SIG-M5 (cell line): Measurements from ENCODE around the gene MYO18B.

ENCODE experiments used
- DNase-seq: peaks from one replicate; lab custom pipeline; 2025; lab: John Stamatoyannopoulos, UW

Gene MYO18B

DNA sequence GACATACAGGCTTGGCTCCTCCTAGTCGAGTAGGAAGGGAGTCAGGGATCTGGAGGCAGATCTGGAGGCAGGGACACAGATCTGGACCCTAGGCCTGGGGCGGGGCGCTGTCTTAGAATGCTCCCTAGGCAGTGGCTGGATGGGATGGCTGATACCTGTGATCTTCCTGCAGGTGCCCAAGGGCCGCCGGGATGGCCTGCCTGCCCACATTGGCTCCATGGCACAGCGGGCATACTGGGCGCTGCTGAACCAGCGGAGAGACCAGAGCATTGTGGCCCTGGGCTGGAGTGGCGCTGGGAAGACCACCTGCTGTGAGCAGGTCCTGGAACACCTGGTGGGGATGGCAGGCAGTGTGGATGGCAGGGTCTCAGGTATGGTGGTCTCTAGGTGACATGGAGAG, 35.4 kb downstream of the MYO18B start:
- no peak for DNase-seq

DNA sequence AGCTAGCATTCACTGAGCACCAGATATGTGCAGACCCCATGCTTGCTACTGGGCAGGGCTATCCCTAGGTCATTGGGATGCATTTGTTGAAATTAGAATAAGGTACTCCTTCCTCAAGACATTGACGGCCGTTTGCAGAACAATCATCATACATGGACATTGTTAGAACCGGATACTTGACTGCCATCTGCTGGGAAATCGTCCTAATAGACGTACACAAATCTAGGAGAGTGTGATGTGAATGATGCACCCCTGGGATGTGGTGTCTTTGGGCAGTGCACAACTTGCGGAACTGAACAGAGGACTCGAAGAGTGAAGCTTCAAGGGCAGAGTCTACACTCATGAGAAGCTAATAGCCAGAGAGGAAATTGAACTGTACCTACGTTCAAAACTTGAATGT, 35.9 kb downstream of the MYO18B start:
- no peak for DNase-seq

DNA sequence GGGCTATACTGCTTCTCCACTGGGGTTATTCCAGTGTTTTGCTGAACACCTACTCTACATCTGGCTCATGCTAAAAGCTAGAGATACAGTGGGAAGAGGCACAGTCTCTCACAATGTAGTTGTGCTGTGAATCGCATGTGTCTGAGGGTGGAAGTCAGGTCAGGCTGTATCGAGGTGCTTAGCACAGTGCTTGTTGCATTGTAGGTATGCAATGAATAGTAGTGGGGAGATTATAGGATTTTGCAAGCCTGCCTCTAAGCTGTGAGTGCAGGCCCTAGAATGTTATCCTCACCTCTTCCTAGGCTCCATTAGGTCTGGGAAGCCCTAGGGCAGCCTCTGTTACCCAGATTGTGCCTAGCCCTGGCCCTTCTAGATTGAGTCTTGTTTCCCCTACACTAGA, 37.4 kb downstream of the MYO18B start:
- no peak for DNase-seq

DNA sequence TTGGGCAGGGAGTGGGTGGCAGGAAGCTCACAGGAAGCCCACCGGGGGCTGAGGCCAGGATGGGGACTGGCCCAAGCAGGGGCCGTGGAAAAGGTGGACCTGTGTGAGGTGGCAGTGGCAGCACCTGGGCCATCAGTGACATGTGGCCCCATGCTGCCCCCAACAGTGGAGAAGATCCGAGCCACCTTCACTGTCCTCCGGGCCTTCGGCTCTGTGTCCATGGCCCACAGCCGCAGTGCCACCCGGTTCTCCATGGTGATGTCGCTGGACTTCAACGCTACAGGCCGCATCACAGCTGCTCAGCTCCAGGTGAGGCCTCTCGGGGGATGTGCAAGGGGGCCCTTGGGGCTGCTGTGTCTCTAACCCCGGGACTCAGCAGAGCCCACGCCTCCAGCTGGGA, 37.9 kb downstream of the MYO18B start:
- no peak for DNase-seq

DNA sequence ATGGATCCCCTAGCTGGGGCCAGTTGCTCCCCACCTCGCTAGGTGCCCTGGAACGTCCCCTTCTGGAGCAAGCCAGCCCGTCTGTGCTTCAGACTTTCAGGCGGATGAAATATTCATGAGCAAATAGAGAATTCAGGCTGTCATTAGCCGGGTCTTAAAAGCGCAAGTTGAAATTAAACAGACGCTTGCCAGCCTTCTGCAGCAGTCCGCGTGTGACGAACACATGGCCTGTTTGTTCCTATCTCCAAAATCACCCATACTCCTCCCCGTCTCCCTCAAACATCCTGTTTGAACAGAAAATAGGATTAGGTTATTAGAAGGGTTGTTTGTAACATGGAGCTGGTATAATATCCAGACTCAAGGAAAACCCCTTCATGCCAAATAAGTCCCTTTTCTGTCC, 38.7 kb downstream of the MYO18B start:
- no peak for DNase-seq

DNA sequence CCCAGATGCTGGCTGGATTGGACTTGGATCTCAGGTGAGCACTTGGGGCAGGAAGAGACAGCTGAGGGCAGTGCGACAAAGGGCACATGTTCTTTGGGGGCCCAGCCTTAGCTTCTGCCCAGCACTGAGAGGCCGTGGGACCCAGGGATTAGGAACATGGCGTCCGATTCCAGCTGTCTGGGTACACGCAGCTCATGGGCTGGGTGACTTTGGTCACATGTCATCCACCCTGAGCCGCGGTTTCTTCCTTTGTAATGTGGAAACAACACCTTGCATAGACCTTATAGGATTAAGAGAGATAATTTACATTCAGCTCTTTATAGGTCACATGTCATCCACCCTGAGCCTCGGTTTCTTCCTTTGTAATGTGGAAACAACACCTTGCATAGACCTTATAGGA, 39.8 kb downstream of the MYO18B start:
- DNase-seq, result no peak

DNA sequence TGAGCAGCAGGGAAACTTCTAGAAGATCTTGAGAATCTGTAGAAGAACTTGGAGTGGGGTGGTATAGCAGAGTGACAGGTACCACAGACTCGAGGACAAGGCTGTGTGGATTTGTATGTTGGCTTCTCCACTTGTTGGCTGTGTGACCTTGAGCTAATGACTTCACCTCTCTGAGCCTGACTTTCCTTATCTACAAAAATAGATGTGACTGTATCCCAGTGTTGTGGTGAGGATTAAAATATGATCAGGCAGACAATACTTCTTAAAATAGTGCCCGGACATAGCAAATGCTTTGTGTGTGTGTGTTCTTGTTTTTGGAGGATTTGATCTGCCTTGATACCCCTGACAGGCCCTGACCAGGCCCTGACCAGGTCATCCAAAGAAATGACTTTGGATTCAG, 40.8 kb downstream of the MYO18B start:
- no peak for DNase-seq

DNA sequence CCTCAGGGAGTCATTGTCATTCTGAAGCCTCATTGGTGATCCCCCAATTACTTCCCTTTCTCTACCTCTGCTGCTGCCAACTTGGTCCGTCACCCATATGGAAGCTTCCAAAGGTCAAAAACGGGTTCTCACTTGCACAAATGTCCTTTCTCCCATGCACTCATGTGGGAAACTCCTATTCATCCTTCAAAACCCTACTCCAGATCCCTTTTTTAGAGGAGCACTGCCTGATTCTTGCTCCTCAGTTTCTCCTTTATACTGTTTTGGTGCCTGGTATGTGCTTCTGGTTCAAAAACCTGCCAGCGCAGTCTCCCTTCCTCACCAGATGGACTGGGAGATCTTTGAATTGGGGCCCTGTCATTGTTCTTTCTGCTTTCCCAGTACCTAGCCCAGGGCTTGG, 41.9 kb downstream of the MYO18B start:
- no peak for DNase-seq

DNA sequence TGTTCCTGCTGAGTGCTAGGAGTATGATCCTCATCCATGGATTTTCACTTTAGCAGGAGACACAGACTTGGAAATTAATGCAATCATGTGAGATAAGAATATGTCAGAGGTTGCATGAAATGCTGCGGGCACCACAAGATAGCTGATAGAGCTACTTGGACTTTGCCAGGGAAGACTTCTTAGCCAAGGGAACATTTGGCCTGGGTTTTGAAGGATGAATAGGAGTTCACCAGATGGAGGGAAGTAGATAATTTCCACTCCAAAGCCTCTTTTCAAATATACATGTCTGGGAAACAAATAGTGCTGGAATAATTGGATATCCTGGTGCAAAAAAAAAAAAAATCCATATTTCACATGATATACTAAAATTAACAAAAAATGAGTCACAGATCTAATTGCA, 44.2 kb downstream of the MYO18B start:
- DNase-seq, result no peak

DNA sequence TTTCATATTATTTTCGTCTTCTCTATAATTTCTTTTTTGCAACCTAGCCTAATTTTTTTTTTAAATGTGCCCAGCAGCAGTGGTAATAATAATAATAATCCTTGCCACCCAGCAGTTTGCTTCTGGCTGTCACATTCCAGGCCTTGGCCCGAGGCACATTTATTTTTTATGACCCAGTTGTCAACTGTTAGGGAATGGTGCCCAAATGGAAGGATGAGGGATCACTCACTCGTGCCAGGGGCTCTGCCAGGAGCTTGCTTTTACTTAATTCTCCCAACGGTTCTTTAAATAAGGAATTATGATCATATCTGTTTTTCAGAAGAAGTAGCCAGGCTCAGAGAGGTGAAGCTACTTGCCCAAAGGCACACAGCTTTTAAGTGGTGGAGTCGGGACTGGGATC, 49.6 kb downstream of the MYO18B start:
- DNase-seq, result no peak

DNA sequence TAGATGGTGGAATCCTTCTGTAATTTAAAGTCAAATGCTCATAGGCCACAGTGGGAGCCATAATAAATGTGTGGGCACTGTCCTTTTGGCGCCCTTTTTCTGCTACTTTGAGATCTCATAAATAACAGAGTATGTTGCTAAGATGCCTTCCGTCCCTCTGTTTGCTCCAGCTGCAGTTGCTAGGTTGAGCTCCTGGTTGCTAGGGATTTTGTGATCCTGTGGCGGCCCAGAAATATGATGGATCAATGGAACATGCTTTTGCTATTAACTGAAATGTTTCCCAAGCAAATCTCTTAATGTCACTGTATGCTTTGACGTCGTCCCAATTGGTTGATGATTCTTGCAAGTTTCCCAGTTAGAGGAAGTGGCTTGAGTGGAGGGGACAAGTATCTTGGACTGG, 53.5 kb downstream of the MYO18B start:
- no peak for DNase-seq

DNA sequence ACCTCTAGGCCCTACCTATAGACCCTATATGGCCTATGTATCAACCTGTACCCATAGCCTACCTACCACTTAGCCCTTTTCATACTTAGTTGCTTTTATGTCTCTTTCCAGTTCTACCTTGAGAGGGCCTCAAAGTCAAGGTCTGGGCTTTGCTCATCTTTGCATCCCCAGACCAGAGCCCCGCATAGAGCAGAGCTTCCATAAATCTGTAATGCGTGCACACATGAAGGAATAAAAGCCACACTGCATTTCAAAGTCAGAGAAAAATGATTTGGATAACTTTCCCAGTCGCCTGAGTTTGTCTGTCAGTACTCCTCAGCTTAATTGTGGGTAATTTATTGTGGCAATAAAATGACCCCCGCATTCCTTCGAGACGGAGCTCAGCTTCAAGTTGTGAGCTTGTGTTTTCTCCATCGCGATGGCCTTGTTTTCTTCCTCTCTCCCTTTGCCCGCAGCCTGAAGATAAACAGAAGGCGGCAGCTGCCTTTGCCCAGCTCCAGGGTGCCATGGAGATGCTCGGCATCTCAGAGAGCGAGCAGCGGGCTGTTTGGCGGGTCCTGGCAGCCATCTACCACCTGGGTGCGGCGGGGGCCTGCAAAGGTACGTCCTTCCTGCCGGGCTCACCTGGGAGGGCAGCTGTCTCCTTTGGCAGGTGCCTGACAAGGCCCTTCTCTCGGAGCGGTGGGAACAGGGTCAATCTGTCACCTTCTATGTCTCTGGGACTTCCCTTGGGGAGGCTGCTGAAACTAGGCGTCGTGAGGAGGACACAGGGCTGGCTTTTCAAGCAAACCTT, 55.7 kb downstream of the MYO18B start:
- DNase-seq, result no peak

DNA sequence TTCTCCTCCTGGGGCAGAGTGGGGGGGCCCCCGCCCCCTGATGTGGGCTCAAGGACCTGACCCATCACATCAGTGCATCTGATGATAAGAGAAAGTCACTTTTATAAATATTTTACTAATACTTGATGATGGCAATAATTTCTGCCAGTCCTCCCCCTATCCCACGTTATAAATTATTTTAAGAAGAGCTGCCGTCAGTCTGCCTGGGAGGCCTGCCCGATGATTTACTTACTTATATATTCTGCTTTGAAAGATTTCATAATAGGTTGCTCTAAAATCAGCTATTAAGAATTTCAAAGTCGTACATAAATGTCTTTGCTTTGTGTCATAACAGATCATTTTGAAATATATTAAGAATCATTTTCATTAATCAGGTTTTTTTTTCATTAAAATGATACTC, 58.8 kb downstream of the MYO18B start:
- DNase-seq, result no peak

DNA sequence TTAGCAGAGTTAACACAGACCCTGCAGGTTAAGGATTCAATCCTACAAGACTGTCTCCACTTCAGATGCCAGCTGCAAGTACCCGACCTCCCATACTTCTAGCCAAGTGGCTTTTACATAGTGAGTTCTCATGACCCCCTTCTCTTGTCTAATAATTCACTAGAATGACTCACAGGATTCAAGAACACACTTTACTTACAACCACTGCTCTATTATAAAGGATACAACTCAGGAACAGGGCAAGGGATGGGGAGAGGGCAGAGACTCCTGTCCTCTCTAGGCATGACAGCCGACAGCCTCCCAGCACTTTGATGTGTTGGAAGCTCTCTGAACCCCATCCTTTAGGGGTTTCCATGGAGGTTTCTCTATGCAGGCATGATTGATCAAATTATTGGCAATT, 60.0 kb downstream of the MYO18B start:
- DNase-seq, result no peak

DNA sequence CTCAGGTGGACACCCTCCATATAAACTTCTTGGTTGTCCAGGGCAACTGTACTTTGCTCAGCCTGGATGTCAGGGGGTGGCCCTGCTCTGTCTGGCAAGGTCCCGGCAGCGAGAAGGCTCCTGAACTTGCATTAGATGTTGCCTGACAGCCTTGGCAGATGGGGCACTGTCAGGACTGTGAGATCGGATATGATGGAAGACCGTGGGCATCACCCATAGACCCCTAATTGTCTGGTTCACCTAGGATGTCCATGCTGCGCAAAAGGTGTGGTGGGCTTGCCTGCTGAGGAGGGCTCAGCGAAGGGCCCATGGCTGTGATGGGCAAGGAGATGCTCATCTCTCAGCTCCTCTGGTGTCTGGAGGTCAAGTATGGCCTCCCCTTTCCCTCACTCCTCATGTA, 62.7 kb downstream of the MYO18B start:
- DNase-seq, result no peak

DNA sequence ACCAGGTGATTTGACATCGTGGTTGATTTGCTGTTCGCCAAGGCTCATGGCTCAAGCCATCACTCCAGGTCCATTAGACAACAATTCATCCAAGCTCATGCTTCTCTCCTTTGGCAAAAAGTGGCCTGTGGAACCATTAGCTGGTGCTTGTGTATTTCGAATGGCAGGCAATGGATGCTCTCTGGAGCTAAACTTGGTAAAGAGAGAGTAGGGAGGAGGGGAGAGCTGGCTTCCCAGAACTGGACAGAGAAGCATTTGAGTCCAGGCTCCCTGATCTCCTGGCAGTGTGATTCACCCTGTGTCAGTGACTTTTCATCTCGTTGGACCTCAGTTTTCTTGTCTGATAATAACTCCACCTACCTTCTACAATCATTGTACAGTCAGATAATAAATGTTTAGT, 64.6 kb downstream of the MYO18B start:
- DNase-seq, result no peak

DNA sequence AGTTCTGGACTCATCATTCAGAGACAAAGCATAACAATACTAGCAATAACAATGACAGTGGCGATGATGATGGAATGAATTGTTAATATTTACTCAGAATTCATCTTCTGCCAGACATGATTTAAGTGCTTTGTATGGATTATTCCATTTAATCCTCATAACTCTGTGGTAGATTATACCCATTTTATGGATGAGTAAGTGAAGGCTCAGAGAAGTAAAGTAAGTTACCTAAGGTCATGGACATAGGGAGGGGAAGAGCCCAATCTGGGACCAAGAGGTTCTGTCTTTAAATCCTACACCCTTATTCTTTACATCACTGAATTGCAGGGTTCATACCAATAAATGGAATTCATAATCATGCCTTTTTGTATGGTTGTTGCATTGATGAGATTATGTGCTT, 72.7 kb downstream of the MYO18B start:
- DNase-seq, result no peak

DNA sequence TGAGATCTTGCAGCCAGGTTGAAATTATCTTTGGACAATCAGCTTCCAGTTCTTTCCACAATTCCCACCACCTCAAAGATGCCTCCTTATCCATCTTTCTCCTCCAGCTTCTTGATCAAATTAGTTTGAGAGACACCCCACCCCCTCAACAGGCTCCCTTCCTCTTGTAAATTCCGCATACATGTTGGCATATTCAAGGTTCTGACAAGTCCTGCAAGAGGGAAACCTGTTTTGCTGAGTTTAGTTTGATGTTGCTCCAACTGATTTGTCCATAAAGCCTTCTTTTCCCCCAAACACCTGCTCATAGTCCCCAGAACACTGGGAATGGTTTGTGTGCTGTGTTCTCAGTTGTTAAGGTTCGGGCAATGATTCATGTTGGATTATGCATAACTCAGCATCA, 73.6 kb downstream of the MYO18B start:
- no peak for DNase-seq

DNA sequence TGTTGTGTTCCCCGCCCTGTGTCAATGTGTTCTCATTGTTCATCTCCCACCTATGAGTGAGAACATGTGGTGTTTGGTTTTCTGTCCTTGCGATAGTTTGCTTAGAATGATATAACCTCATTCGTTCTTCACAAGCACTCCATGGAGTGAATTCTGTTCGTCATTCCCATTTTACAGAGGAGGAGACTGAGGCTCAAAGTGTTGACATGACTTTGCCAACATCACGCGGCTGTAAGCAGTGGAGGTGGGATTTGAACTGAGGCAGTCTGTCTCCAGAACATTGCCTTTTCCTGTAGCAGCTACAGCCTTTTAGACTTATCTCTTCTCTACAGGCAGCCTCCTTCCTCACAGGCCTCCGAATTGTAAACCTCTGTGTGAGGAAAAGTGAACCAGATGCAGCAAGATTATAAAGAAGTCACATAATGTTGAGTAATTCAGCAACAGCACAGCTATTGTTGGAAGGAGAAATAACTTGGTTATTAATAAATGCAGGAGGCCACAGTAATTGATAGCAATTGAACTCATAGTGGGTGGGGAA, 74.6 kb downstream of the MYO18B start:
- no peak for DNase-seq

DNA sequence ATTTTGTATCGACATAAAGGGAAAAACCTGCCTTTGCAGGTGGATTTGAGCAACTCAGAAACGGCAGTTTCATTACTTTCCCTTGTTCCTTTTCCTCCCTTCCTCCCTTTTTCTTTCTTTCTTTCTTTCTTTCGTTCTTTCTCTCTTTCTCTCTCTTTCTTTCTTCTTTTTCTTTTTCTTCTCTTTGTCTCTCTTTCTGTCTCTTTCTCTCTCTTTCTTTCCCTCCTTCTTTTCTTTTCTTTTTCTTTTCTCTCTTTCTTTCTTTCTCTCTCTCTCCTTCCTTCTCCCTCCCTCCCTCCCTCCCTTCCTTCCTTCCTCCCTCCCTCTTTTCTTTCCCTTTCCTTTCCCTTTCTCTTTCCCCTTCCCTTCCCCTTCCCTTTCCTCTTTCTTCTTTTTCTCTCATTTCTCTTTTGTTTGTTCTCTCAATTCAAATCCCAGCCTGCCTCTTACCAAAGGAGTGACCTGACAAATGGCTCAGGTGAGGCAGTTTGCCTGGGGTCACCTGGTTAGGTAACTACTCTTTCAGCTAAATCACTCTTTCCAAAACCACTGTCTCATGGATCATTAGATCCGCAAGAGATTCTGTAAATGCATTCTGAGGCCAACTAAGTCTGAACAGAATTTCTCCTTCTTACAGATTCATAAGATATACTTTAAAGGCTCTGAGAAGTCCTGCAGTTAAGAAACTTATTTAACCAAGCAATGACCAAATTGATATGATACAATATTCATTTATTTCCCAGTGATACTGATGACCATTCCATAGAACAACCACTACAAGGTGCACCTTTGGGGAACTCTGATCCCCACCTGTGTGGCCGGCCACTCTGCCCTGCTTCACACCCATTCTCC, 75.3 kb downstream of the MYO18B start:
- no peak for DNase-seq

DNA sequence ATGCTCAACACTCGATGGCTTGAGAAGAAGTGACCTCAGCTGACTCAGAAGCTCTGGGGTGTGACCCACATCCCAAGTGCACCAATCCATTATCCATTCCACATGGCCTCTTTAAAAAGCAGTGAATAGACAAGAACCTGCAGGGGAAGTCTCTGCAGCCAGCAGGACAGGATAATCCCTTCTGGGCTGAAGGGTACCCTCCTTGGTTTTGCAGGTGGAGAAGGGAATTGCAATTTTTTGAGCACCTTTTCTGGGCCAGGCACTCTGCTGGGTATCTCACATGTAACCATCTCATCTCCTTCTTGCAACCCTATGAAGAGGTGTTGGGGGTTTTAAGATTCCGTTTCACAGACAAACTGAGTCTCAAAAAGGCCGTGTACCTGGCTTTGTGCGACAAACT, 76.6 kb downstream of the MYO18B start:
- DNase-seq, result no peak

DNA sequence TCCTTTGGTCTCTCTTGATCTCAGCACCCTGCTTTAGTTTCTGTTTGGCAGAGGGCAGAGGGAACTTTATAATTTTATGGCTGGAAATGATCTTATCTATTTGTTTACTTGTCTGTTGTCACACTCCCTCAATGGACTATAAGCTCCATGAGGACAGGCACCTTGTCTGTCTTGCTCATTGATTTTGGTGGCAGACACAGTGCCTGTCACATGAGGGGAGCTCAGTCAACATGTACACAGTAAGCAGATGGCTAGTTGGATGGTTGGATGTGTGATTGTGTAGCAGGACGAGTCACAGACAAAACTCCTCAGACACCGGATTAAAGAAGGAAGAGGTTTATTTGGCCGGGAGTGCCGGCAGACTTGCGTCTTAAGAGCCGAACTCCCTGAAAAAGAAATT, 80.4 kb downstream of the MYO18B start:
- no peak for DNase-seq

DNA sequence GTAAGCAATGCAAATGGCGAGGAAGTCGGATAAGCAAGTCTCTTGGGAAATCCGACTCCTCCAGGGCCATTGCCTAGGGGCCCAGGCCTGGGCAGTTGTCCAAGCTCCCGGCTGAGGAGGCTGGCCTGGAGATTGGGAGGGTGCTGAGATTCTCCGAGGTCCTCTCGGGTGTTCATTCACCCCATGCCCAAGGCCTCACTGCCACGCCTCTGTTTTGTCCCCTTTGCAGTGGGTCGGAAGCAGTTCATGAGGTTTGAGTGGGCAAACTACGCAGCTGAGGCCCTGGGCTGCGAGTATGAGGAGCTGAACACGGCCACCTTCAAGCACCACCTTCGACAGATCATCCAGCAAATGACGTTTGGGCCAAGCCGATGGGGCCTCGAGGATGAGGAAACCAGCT, 81.3 kb downstream of the MYO18B start:
- DNase-seq, result no peak
